Hair follicular keratinocyte (primary cell): Measurements from ENCODE around the gene RERE. TPM values are rescaled to one million over a fixed set of nuclear protein-coding genes. Genes with fewer than 3 reads are reported as not detected.

Source experiments
- total RNA-seq: library from RNA; depleted of rRNA; stranded (reverse); fragments of >200 nt; gene quantifications from 2 replicates; pipeline ENCODE4 v1.2.3, GENCODE V29; 2015

The RERE gene
- total RNA-seq = 7.7 and 14.8 TPM in 2 replicates

DNA sequence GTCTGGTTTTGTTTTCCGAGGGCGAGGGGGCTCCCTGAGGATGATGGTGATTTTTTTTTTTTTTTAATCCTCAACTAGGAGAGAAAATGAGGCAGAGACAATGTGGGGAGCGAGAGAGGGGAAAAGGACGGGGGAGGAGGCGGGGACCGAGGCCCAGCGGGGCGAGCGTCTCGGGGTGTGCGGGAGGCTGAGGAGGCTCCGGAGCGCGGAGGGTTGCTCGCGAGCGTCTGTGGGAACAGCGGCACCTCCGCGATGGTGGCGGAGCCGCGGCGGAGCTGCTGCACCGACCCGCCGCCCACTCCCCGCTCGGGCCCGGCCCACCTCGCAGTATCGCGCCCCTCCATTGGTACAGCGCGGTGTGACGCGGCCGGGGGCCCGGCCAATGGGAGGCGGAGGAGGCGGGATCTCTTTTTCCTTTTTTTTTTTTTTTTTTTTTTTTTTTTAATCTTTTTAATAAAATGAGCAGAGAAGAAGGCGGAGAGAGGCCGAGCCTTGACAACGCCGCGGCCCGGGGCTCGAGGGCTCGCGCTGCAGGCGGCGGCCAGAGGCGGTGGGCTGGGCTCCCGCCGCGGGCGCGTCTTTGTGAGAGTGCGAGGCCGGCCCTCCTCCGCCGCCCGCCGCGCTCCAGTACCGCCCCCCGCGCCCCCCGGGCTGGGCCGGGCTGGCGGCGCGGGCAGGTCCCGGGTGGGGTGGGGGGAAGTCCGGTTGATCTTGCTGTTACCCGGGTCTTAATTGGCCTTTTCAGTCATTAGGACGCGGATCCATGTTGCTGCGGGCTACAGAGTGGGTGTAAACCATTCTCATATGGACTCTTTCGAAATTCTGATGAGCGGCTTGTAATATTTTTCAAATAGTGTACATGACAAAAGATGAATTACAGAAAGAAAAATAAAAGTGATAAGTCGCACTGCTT is at the start of gene RERE:
RERE (minus strand) TSS at position 229 of the 913 bp plus-strand sequence.

DNA sequence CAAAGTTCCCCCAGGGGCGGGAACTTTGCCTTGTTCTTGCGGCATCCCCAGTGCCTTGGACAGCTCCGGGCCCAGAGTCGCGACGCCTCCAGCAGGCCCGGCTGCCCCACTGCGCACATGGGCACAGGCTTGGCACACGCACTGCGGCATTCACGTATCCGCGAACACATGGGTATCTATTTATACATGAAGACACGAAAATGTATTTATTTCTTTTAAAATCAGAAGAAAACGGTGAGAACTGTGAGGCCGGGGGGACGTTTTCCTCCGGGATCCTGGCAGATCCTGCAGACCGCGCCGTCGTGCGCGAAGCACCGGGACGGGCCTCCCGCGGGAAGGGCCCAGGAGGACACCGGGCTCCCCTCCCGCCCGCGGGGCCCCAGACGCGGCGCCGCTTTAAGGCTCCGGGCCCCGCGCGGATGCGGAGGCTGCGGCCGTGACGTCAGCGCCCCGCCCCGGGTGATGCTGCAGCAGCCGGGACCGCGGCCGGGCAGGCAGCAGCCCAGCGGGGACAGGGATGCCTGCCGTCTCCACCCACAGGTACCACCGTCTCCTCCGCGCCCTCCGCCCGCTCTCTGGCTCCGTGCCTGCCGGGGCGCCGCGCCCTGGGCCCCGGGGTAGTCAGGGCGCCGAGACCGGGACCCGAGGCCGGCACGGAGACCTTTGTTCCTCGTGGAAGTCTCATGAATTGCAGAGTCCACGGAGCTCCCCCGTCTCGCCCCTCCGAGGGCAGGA is 499.6 kb downstream of the RERE start, which contains the start of gene SLC45A1:
SLC45A1 (plus strand) TSS at position 468 of the 735 bp plus-strand sequence. CDS start 6,216 bp downstream, outside the sequence.

Other genes starting within 250 kb of the RERE start
- gene ENO1, start 61.0 kb upstream of the RERE start, total RNA-seq = 1,506 and 2,208 TPM in 2 replicates
- not detected in 2 replicates for gene CA6, start 128.2 kb upstream of the RERE start, total RNA-seq
- gene SLC2A7, start 208.8 kb upstream of the RERE start, total RNA-seq = not detected in 2 replicates